ENCODE data around the gene FBXL16.
A peak's percentile ranks its signal among the peaks of the same experiment; 100 is the strongest.

DNA sequence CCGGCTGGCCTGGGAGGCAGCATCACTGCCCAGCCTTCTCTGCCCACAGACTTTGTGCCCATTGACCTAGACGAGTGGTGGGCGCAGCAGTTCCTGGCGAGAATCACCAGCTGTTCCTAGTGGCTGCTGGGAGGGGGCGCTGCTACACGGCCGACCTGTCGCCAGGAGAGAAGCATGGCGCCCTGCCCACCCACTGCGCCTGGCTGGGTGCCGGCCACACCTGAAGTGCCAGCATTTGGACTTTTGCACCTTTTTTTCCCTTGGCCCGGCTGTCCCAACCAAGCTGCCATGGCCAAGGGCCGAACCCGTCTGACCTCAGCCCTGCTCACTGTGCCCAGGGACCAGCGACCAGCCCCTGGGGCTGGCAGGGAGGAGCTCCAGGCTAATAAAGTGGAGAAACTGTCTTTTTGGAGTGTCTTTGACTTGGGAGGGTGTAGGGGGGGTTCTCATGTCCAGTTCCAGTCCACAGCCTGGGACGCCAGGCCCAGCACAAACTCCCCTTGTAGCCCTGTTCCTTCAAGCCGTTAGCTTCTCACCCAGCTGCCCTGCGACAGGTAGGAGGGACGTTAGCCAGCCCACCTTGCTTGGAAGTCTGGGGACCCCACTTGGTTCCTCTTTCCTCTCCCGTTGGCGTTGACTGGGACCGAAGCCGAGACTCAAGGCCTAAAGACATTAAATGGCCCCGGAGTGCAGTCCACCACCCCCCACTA, 57.4 kb downstream of the FBXL16 start:
- TF ChIP-seq CTCF (IDR thresholded peaks at IDR 0.05) (peak in 5 of 6 experiments; percentile 19 to 51 (median 31)), POLR2A (IDR thresholded peaks at IDR 0.05) (no peak)

All from esophagus squamous epithelium (tissue), 4 donors.